ENCODE results near the gene IARS1.
A peak's percentile ranks its signal among the peaks of the same experiment; 100 is the strongest.

The IARS1 gene

GRCh38 chr9:92293452-92294296 lies at the start of gene IARS1:
TSS of gene IARS1 (minus strand) at chr9:92293697. CDS start at chr9:92289419, 4,278 bp downstream.
- FAIRE-seq: peak; percentile 82

GRCh38 chr9:92342825-92343488 lies 49.5 kb upstream of the IARS1 start:
- FAIRE-seq: no peak

- FAIRE-seq: no peak
These were observed 48.1 kb upstream of the IARS1 start for GRCh38 chr9:92341578-92341977.

- FAIRE-seq: no peak
These were observed 39.8 kb upstream of the IARS1 start for GRCh38 chr9:92333282-92333634.

- FAIRE-seq: no peak
These were observed 39.2 kb upstream of the IARS1 start for GRCh38 chr9:92332577-92333281.

- FAIRE-seq: no peak
These were observed 34.7 kb upstream of the IARS1 start for GRCh38 chr9:92328225-92328624.

GRCh38 chr9:92327283-92327850 lies 33.9 kb upstream of the IARS1 start:
- FAIRE-seq: no peak

- FAIRE-seq: no peak
These were observed 32.5 kb upstream of the IARS1 start for GRCh38 chr9:92325991-92326500.

- FAIRE-seq: no peak
These were observed 31.9 kb upstream of the IARS1 start, which contains the start of the genes CENPP and NOL8 for GRCh38 chr9:92325269-92325990. TSS of gene CENPP (plus strand) at chr9:92325953. TSS of gene NOL8 (minus strand) at chr9:92325350. CDS start at chr9:92324161, 1,189 bp downstream.

GRCh38 chr9:92324889-92325268 lies 31.4 kb upstream of the IARS1 start:
- no peak for FAIRE-seq

- no peak for FAIRE-seq
These were observed 30.9 kb upstream of the IARS1 start for GRCh38 chr9:92324431-92324830.

GRCh38 chr9:92315456-92315855 lies 22.0 kb upstream of the IARS1 start:
- FAIRE-seq: no peak

GRCh38 chr9:92313624-92314012 lies 20.1 kb upstream of the IARS1 start:
- no peak for FAIRE-seq

GRCh38 chr9:92312887-92313623 lies 19.6 kb upstream of the IARS1 start:
- no peak for FAIRE-seq

GRCh38 chr9:92310562-92310961 lies 17.1 kb upstream of the IARS1 start:
- no peak for FAIRE-seq

- no peak for FAIRE-seq
These were observed 15.4 kb upstream of the IARS1 start for GRCh38 chr9:92308893-92309292.

- no peak for FAIRE-seq
These were observed 7.4 kb upstream of the IARS1 start for GRCh38 chr9:92300936-92301335.

GRCh38 chr9:92299116-92299515 lies 5.6 kb upstream of the IARS1 start:
- no peak for FAIRE-seq

- FAIRE-seq: no peak
These were observed 4.5 kb upstream of the IARS1 start for GRCh38 chr9:92298036-92298435.

- no peak for FAIRE-seq
These were observed 4.1 kb upstream of the IARS1 start for GRCh38 chr9:92297611-92298010.

GRCh38 chr9:92295827-92296258 lies 2.3 kb upstream of the IARS1 start:
- FAIRE-seq: no peak

Measured in TTC549 (cell line).